Measurements from ENCODE around the gene CASP5.

CASP5 gene

DNA sequence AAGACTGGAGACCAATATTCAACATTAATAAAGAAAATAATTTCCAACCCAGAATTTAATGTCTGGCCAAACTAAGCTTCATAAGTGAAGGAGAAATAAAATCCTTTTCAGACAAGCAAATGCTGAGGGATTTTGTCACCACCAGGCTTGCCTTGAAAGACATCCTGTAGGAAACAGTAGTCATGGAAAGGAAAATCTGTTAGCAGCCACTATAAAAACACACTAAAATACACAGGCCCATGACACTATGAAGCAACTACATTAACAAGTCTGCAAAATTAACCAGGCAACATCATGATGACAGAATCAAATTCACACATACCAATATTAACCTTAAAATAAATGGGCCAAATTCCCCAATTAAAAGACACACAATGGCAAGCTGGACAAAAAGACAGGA lies 52.2 kb downstream of the CASP5 start:
- no peaks in the 10 kb centered on the region for H3K9me3 ChIP-seq (ENCODE audit: control insufficient read depth in 2 of 2, low read length in 2 of 2)
- no peak overlapping the region for H3K27ac ChIP-seq (ENCODE audit: low read depth in 2 of 2, low read length in 2 of 2)
- H3K27me3 ChIP-seq (ENCODE audit: control insufficient read depth in 2 of 2, insufficient read depth in 2 of 2, low read length in 2 of 2) = no peaks in the 10 kb centered on the region
- no peak overlapping the region for H3K9ac ChIP-seq (ENCODE audit: low read depth in 1 of 2, low read length in 2 of 2)
- peaks cover 5 to 16% of the 10 kb centered on the region in 2 donors for H3K4me1 ChIP-seq (ENCODE audit: control insufficient read depth in 2 of 2, insufficient read depth in 2 of 2, low read length in 2 of 2)
- H3K36me3 ChIP-seq (ENCODE audit: control insufficient read depth in 2 of 2, insufficient read depth in 2 of 2, low read length in 2 of 2) = no peaks in the 10 kb centered on the region
- H3K4me3 ChIP-seq (ENCODE audit: low read length in 2 of 2) = no peak overlapping the region

DNA sequence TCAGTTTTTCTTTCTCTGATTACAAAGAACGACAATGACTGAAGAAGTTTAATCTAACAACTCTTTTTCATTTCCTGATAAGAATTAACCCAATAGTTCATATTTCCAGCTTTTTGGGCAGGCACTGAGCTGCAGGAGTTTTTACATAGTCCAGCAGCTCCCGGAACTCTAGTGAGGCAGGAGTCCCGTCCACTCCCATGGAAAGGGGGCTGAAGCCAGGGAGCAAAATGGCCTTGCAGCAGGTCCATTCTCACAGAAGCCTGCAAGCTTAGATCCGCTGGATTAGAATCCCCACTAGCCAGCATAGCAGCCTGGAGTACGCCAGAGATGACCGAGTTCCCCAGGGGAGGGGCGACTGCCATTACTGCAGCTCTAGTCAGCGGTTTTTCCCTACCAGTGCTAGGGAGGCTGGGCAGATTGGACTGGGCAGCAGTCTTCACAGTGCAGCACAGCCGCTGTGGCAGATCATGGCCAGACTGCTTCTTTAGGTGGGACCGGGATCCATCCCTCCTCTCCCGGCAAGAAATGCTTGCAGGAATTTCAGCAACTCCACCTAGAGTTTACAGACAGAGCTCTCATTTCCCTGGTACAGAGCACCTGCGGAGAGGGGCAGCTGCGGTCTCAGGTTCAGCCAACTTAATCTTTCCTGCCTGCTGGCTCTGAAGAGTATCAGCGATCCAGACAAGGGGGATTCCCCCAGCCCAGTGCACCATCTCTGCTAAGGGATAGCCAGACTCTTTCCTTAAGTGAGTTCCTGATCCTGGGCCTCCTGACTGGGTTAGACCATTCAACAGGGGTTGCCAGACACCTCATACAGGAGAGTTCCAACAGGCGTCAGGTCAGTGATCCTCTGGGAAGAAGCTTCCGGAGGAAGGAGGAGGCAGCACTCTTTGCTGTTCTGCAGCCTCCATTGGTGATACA lies 53.9 kb downstream of the CASP5 start:
- H3K4me3 ChIP-seq (ENCODE audit: low read length in 2 of 2) = peak overlapping the region; percentile 68 to 78
- peak overlapping the region; percentile 80 to 82 for H3K9ac ChIP-seq (ENCODE audit: low read depth in 1 of 2, low read length in 2 of 2)
- no peaks in the 10 kb centered on the region for H3K36me3 ChIP-seq (ENCODE audit: control insufficient read depth in 2 of 2, insufficient read depth in 2 of 2, low read length in 2 of 2)
- no peaks in the 10 kb centered on the region for H3K9me3 ChIP-seq (ENCODE audit: control insufficient read depth in 2 of 2, low read length in 2 of 2)
- H3K4me1 ChIP-seq (ENCODE audit: control insufficient read depth in 2 of 2, insufficient read depth in 2 of 2, low read length in 2 of 2) = peaks cover 5 to 16% of the 10 kb centered on the region in 2 donors
- H3K27me3 ChIP-seq (ENCODE audit: control insufficient read depth in 2 of 2, insufficient read depth in 2 of 2, low read length in 2 of 2) = no peaks in the 10 kb centered on the region
- H3K27ac ChIP-seq (ENCODE audit: low read depth in 2 of 2, low read length in 2 of 2) = peak overlapping the region; percentile 79 to 92

DNA sequence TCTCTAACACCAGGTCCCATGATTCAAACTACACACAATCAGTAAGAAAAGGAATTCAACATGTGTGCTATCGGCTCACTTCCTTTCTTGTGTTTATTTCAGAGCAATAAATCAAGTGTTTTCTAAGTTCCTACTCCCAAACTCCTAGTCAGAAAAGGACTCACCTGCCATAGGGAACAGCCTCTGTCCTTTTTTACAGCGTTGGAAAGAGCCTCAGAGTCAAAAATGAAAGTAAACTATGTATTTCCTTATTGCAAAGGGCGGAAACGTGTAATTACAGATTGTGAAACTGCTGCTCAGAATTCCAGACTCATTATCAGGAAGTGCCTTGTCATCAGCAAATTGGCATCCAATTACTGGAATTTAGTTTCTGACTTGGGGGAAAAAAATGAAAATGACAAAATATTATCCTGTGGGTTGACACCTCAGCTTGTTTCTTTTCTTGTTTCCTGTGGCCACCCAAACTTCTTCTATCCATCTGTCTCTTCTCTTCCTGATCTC lies 54.6 kb downstream of the CASP5 start, which contains the start of gene CASP4:
Gene CASP4, minus strand, starts transcription at position 220 of the 501 bp plus-strand sequence. Its CDS starts 49 bp downstream, at position 171.
- H3K27ac ChIP-seq (ENCODE audit: low read depth in 2 of 2, low read length in 2 of 2) = peak within 1 kb of the TSS; percentile 79 to 92
- peak within 1 kb of the TSS; percentile 68 to 78 for H3K4me3 ChIP-seq (ENCODE audit: low read length in 2 of 2)
- peaks cover 0 to 3% of the 10 kb centered on the region in 2 donors for H3K9me3 ChIP-seq (ENCODE audit: control insufficient read depth in 2 of 2, low read length in 2 of 2)
- no peaks in the 10 kb centered on the region for H3K36me3 ChIP-seq (ENCODE audit: control insufficient read depth in 2 of 2, insufficient read depth in 2 of 2, low read length in 2 of 2)
- H3K4me1 ChIP-seq (ENCODE audit: control insufficient read depth in 2 of 2, insufficient read depth in 2 of 2, low read length in 2 of 2) = peaks cover 5 to 16% of the 10 kb centered on the region in 2 donors
- H3K27me3 ChIP-seq (ENCODE audit: control insufficient read depth in 2 of 2, insufficient read depth in 2 of 2, low read length in 2 of 2) = no peaks in the 10 kb centered on the region
- H3K9ac ChIP-seq (ENCODE audit: low read depth in 1 of 2, low read length in 2 of 2) = peak within 1 kb of the TSS; percentile 80 to 82

DNA sequence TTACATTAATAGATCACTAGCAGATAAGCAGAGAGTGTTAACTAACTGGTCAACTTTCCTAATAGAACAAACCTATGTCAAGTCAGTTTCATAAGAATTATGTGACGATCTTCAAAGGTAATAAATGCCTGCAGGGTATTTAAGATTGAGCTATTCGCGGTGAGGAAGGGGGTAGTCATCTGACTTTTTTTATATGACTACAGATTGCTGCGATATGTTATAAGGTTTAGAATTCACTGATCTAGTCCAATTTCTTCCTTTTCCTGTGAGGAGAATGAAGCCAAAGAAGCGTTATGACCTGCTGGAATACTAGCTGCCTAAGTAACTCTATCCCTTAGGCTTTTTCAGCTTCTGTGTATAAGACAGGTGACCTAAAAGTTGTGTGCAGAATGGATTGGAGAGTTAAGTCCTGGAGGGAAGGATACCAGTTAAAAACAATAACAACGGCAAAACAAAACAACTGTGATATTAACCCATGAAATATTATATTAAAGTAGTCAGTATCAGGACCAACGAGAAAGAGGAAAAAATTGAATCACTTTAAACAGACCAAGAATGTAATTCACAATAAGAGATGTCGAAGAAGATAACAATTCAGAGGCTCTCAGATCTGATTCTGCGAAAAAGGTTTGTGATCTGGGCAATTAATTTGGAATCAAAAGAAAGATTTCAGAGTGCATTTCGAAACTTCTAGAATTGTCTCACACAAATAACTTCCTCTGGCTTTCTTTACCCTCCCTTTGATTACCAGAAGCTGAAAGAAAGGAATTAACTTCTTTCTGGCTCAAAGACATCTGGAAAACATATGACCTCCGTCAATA lies 55.2 kb downstream of the CASP5 start:
- peaks cover 5 to 16% of the 10 kb centered on the region in 2 donors for H3K4me1 ChIP-seq (ENCODE audit: control insufficient read depth in 2 of 2, insufficient read depth in 2 of 2, low read length in 2 of 2)
- peak overlapping the region; percentile 79 to 92 for H3K27ac ChIP-seq (ENCODE audit: low read depth in 2 of 2, low read length in 2 of 2)
- peak overlapping the region; percentile 68 to 78 for H3K4me3 ChIP-seq (ENCODE audit: low read length in 2 of 2)
- peak overlapping the region; percentile 80 to 82 for H3K9ac ChIP-seq (ENCODE audit: low read depth in 1 of 2, low read length in 2 of 2)
- no peaks in the 10 kb centered on the region for H3K27me3 ChIP-seq (ENCODE audit: control insufficient read depth in 2 of 2, insufficient read depth in 2 of 2, low read length in 2 of 2)
- H3K9me3 ChIP-seq (ENCODE audit: control insufficient read depth in 2 of 2, low read length in 2 of 2) = peaks cover 0 to 3% of the 10 kb centered on the region in 2 donors
- no peaks in the 10 kb centered on the region for H3K36me3 ChIP-seq (ENCODE audit: control insufficient read depth in 2 of 2, insufficient read depth in 2 of 2, low read length in 2 of 2)

DNA sequence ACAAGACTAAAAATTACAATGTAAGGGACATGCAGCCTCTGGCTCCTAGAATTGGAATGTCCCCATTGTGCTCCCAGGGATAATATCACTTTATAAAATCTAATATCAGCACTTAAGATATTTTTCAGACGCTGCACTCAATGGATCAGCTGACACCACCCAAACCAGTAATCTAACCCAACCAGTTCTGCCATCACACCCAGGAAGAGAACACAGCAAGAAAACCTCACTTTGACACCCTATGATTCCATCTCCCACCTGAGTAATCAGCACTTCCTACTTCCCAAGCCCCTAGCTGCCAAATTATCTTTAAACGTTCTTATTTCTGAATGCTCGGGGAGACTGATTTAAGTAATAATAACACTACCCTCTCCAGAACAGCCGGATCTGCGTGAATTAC lies 57.2 kb downstream of the CASP5 start:
- H3K4me1 ChIP-seq (ENCODE audit: control insufficient read depth in 2 of 2, insufficient read depth in 2 of 2, low read length in 2 of 2) = peaks cover 5 to 16% of the 10 kb centered on the region in 2 donors
- H3K27ac ChIP-seq (ENCODE audit: low read depth in 2 of 2, low read length in 2 of 2) = no peak overlapping the region

DNA sequence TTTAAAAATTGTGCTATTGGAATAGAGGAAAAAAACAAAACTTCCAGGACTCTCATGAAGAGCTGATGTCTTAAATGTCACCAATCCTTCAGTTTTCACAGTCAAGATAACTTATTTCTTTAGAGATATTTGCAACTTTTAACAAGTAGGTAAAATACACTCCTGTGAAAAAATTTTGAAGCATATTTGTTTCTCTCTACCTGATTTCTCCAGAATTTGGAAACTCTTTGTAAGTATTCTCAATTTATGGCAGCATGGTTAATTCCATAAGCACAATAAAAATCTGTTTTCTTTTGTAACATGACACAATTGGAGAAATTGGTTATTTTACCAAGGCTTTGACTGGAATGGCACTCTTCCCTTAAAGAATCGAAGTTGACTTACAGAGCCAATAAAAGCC lies 58.7 kb downstream of the CASP5 start:
- Histone ChIP-seq H3K27me3 (ENCODE audit: control insufficient read depth in 2 of 2, insufficient read depth in 2 of 2, low read length in 2 of 2) (no peaks in the 10 kb centered on the region), H3K9ac (ENCODE audit: low read depth in 1 of 2, low read length in 2 of 2) (no peak overlapping the region), H3K27ac (ENCODE audit: low read depth in 2 of 2, low read length in 2 of 2) (no peak overlapping the region), H3K4me1 (ENCODE audit: control insufficient read depth in 2 of 2, insufficient read depth in 2 of 2, low read length in 2 of 2) (peaks cover 5 to 16% of the 10 kb centered on the region in 2 donors), H3K36me3 (ENCODE audit: control insufficient read depth in 2 of 2, insufficient read depth in 2 of 2, low read length in 2 of 2) (no peaks in the 10 kb centered on the region), H3K4me3 (ENCODE audit: low read length in 2 of 2) (no peak overlapping the region), H3K9me3 (ENCODE audit: control insufficient read depth in 2 of 2, low read length in 2 of 2) (peaks cover 0 to 3% of the 10 kb centered on the region in 2 donors)

More for the DNA sequence above, 57.2 kb downstream of the CASP5 start:
- Histone ChIP-seq H3K36me3 (ENCODE audit: control insufficient read depth in 2 of 2, insufficient read depth in 2 of 2, low read length in 2 of 2) (no peaks in the 10 kb centered on the region), H3K9ac (ENCODE audit: low read depth in 1 of 2, low read length in 2 of 2) (no peak overlapping the region), H3K4me3 (ENCODE audit: low read length in 2 of 2) (no peak overlapping the region), H3K9me3 (ENCODE audit: control insufficient read depth in 2 of 2, low read length in 2 of 2) (peaks cover 0 to 3% of the 10 kb centered on the region in 2 donors), H3K27me3 (ENCODE audit: control insufficient read depth in 2 of 2, insufficient read depth in 2 of 2, low read length in 2 of 2) (no peaks in the 10 kb centered on the region)

DNA sequence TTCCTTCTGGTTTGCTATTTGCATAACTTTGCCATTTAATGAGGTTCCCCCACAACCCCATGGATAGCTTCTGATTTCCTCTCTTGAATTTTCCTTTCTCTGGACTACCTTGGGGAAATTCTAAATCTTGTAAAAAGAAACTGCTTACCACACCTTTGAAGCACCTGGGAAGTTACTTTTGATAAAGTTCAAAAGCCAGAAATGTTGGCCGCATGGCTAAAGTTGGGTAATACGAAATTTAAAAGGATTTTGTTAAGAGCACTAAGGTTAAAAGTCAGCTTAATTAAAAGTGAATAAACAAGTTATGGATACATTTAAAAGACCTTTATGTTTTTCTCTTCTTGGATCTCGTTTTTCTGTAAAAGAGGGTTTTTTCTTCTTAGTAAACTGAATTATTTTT lies 60.1 kb downstream of the CASP5 start:
- no peak overlapping the region for H3K4me3 ChIP-seq (ENCODE audit: low read length in 2 of 2)
- no peak overlapping the region for H3K9ac ChIP-seq (ENCODE audit: low read depth in 1 of 2, low read length in 2 of 2)
- H3K27me3 ChIP-seq (ENCODE audit: control insufficient read depth in 2 of 2, insufficient read depth in 2 of 2, low read length in 2 of 2) = no peaks in the 10 kb centered on the region
- H3K9me3 ChIP-seq (ENCODE audit: control insufficient read depth in 2 of 2, low read length in 2 of 2) = peaks cover 0 to 3% of the 10 kb centered on the region in 2 donors
- H3K36me3 ChIP-seq (ENCODE audit: control insufficient read depth in 2 of 2, insufficient read depth in 2 of 2, low read length in 2 of 2) = no peaks in the 10 kb centered on the region
- peaks cover 0 to 9% of the 10 kb centered on the region in 2 donors for H3K4me1 ChIP-seq (ENCODE audit: control insufficient read depth in 2 of 2, insufficient read depth in 2 of 2, low read length in 2 of 2)
- H3K27ac ChIP-seq (ENCODE audit: low read depth in 2 of 2, low read length in 2 of 2) = no peak overlapping the region

DNA sequence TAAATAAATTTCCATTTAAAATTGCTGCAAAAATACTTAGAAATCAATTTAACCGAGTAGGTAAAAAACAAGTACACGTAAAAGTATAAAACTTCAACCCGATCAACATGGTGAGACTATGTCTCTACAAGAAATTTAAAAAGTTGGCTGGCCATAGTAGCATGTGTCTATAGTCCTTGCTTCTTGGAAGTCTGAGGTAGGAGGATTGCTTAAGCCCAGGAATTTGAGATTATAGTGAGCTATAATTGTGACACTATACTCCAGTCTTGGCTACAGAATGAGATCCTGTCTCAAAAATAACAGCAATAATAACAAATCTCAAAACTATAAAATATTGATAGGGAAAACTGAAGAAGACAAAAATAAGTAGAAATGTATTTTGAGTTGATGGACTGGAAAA lies 65.7 kb downstream of the CASP5 start:
- Histone ChIP-seq H3K36me3 (ENCODE audit: control insufficient read depth in 2 of 2, insufficient read depth in 2 of 2, low read length in 2 of 2) (peaks cover 5 to 11% of the 10 kb centered on the region in 2 donors), H3K9me3 (ENCODE audit: control insufficient read depth in 2 of 2, low read length in 2 of 2) (no peaks in the 10 kb centered on the region), H3K4me1 (ENCODE audit: control insufficient read depth in 2 of 2, insufficient read depth in 2 of 2, low read length in 2 of 2) (no peaks in the 10 kb centered on the region), H3K27me3 (ENCODE audit: control insufficient read depth in 2 of 2, insufficient read depth in 2 of 2, low read length in 2 of 2) (no peaks in the 10 kb centered on the region), H3K9ac (ENCODE audit: low read depth in 1 of 2, low read length in 2 of 2) (no peak overlapping the region), H3K4me3 (ENCODE audit: low read length in 2 of 2) (no peak overlapping the region), H3K27ac (ENCODE audit: low read depth in 2 of 2, low read length in 2 of 2) (no peak overlapping the region)

DNA sequence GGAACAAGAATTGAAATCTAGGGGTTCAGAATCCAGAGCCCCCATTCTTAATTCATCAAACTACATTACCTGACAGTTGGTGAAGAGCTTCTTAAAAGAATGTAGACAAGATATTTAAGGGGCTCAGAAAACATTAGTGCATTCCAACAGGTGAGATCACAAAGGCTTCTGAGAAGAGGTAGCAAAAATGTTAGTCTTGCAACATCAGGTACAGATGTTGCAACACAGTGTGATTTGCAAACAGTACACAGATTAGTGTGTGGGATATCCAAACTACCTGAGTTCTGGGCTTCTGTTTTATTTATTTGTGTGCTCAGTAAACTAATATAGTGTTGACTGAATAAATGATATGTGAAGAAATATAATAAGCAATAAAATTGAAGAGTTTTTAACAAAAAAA lies 66.4 kb downstream of the CASP5 start:
- H3K36me3 ChIP-seq (ENCODE audit: control insufficient read depth in 2 of 2, insufficient read depth in 2 of 2, low read length in 2 of 2) = peaks cover 8 to 11% of the 10 kb centered on the region in 2 donors
- no peaks in the 10 kb centered on the region for H3K9me3 ChIP-seq (ENCODE audit: control insufficient read depth in 2 of 2, low read length in 2 of 2)
- H3K4me1 ChIP-seq (ENCODE audit: control insufficient read depth in 2 of 2, insufficient read depth in 2 of 2, low read length in 2 of 2) = no peaks in the 10 kb centered on the region
- H3K9ac ChIP-seq (ENCODE audit: low read depth in 1 of 2, low read length in 2 of 2) = no peak overlapping the region
- no peak overlapping the region for H3K27ac ChIP-seq (ENCODE audit: low read depth in 2 of 2, low read length in 2 of 2)
- no peaks in the 10 kb centered on the region for H3K27me3 ChIP-seq (ENCODE audit: control insufficient read depth in 2 of 2, insufficient read depth in 2 of 2, low read length in 2 of 2)
- H3K4me3 ChIP-seq (ENCODE audit: low read length in 2 of 2) = no peak overlapping the region
